Thyroid gland (tissue), 4 donors: ENCODE measurements around the gene OR1S1. TPM values are rescaled to one million over a fixed set of nuclear protein-coding genes. Genes with fewer than 3 reads are reported as not detected.

ENCODE experiments used
- DNase-seq, 2 donors: peaks; one replicate each; pipeline ENCODE4 v3.0.0-alpha.2; 2019
- H3K27ac ChIP-seq, 3 donors: fragments of 200-600 bp; sonication (generic); 1 replicate in 2 of 3; 2 replicates in 1 of 3; pipeline ENCODE4 v1.5.1; 2016 to 2019; ENCODE audit warnings: mild to moderate bottlenecking in 1 of 3, moderate library complexity in 1 of 3
- H3K27me3 ChIP-seq: fragments of 200-600 bp; sonication (generic); one replicate; pipeline ENCODE4 v1.5.1; 2019
- H3K36me3 ChIP-seq, 2 donors: fragments of 200-600 bp; sonication (generic); one replicate each; pipeline ENCODE4 v1.5.1; 2016 to 2019
- H3K4me1 ChIP-seq, 2 donors: fragments of 200-600 bp; sonication (generic); one replicate each; pipeline ENCODE4 v1.5.1; 2017 to 2019
- H3K4me3 ChIP-seq, 3 donors: fragments of 200-600 bp; sonication (generic); replicated peaks in 1 of 3; 1 replicate in 2 of 3; 2 replicates in 1 of 3; pipeline ENCODE4 v1.5.1; 2016; ENCODE audit warnings: mild to moderate bottlenecking in 1 of 3
- H3K9me3 ChIP-seq: fragments of 200-600 bp; sonication (generic); one replicate; pipeline ENCODE4 v1.5.1; 2017
- POLR2A ChIP-seq, 2 donors: fragments of 450-650 bp; IDR thresholded peaks; one replicate each; pipeline ENCODE4 v1.6.1; 2017; ENCODE audit warnings: antibody characterized with exemption in 2 of 2, mild to moderate bottlenecking in 2 of 2, moderate library complexity in 1 of 2
- WGBS, 2 donors: methylation state at CpG; one replicate each; pipeline ENCODE4 v1.1.5; 2017; 5-methylcytosine and 5-hydroxymethylcytosine counted together
- intact Hi-C: fragments of 100-400 bp; cut with DNase I; formaldehyde crosslinking; loops from one replicate; pipeline ENCODE4 v1.15.1; 2023
- total RNA-seq, 4 donors: library from RNA; depleted of rRNA; stranded (reverse); fragments of >200 nt; gene quantifications; one replicate each; pipeline ENCODE4 v1.2.3, GENCODE V29; 2016
- TF ChIP-seq, protein P1 (sequence below), 6 experiments: fragments of 200-600 bp in 3 of 6; fragments of 450-650 bp in 3 of 6; sonication (generic) in 3 of 6; IDR thresholded peaks; one replicate each; pipeline ENCODE4 v1.5.1; 2016 to 2019; ENCODE audit warnings: antibody characterized with exemption in 6 of 6, mild to moderate bottlenecking in 2 of 6, inconsistent platforms in 1 of 6, moderate library complexity in 1 of 6

Gene OR1S1
- total RNA-seq, 4 donors from 2014 or later, result not detected

DNA sequence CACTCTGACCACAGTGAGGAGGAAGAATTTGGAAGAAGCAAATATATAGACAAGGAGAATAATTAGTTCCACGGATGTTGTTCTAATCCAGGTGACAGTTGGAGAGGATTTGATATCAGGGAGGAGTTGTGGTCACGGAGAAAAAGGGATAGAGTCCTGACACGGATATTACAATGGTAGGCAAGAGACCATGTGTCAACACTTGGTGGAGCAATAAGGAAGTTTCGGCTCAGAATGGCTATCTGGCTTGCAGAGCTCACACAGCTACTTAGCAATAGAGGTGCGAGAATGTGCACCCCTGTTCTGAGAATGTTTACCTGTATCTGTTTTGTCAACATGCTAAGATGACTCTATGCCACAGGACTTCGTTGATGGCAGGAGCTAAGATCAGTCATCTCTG lies 34.1 kb upstream of the OR1S1 start:
- no peak for DNase-seq
- no peaks in the 10 kb centered on the region for H3K9me3 ChIP-seq
- no peaks in the 10 kb centered on the region for H3K27me3 ChIP-seq
- H3K36me3 ChIP-seq, result no peaks in the 10 kb centered on the region
- WGBS, 2 donors, result 84 to 86% methylated on average over 6 of the region's 6 CpGs
- no peak for TF ChIP-seq POLR2A (IDR thresholded peaks at IDR 0.05)
- TF ChIP-seq, protein P1, sequence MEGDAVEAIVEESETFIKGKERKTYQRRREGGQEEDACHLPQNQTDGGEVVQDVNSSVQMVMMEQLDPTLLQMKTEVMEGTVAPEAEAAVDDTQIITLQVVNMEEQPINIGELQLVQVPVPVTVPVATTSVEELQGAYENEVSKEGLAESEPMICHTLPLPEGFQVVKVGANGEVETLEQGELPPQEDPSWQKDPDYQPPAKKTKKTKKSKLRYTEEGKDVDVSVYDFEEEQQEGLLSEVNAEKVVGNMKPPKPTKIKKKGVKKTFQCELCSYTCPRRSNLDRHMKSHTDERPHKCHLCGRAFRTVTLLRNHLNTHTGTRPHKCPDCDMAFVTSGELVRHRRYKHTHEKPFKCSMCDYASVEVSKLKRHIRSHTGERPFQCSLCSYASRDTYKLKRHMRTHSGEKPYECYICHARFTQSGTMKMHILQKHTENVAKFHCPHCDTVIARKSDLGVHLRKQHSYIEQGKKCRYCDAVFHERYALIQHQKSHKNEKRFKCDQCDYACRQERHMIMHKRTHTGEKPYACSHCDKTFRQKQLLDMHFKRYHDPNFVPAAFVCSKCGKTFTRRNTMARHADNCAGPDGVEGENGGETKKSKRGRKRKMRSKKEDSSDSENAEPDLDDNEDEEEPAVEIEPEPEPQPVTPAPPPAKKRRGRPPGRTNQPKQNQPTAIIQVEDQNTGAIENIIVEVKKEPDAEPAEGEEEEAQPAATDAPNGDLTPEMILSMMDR (IDR thresholded peaks at IDR 0.05), result no peak
- H3K4me1 ChIP-seq, result no peaks in the 10 kb centered on the region
- intact Hi-C loops, result no loop called here
- no peak overlapping the region for H3K27ac ChIP-seq
- H3K4me3 ChIP-seq, result no peak overlapping the region

DNA sequence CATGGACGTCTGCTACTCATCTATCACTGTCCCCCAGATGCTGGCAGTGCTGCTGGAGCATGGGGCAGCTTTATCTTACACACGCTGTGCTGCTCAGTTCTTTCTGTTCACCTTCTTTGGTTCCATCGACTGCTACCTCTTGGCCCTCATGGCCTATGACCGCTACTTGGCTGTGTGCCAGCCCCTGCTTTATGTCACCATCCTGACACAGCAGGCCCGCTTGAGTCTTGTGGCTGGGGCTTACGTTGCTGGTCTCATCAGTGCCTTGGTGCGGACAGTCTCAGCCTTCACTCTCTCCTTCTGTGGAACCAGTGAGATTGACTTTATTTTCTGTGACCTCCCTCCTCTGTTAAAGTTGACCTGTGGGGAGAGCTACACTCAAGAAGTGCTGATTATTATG lies 32.9 kb upstream of the OR1S1 start:
- TF ChIP-seq, protein P1 (IDR thresholded peaks at IDR 0.05), result no peak
- no peak for TF ChIP-seq POLR2A (IDR thresholded peaks at IDR 0.05)
- no peaks in the 10 kb centered on the region for H3K36me3 ChIP-seq
- 72 to 73% methylated on average over 7 of the region's 7 CpGs for WGBS, 2 donors
- no peak for DNase-seq
- intact Hi-C loops, result no loop called here
- H3K27me3 ChIP-seq, result no peaks in the 10 kb centered on the region
- no peak overlapping the region for H3K4me3 ChIP-seq
- no peaks in the 10 kb centered on the region for H3K9me3 ChIP-seq
- no peak overlapping the region for H3K27ac ChIP-seq
- no peaks in the 10 kb centered on the region for H3K4me1 ChIP-seq

DNA sequence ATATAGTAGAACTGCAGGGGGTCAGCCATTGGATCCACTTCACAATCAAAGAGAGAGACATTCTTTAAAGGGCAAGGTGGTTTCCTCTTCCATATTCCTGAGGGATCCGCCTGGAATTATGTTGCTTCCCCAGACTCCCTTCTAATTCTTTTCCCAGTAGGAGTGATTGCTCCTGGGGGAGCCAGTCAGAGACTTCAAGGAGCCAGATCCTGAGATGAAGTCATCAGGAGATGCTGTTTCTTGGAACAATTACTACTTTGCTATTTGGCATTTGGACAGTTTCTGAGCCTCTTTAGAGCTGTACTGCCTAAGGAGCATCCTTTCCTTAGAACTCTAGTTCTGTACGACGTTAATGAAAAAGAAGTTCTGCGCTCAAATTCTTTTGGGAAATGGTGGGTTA lies 25.6 kb upstream of the OR1S1 start:
- intact Hi-C loops, result no loop called here
- Histone ChIP-seq H3K4me3 (no peak overlapping the region), H3K27me3 (no peaks in the 10 kb centered on the region), H3K4me1 (no peaks in the 10 kb centered on the region), H3K27ac (no peak overlapping the region), H3K36me3 (no peaks in the 10 kb centered on the region), H3K9me3 (no peaks in the 10 kb centered on the region)
- no peak for DNase-seq
- no peak for TF ChIP-seq POLR2A (IDR thresholded peaks at IDR 0.05)
- TF ChIP-seq, protein P1 (IDR thresholded peaks at IDR 0.05), result no peak
- 85 to 90% methylated on average over 4 of the region's 4 CpGs for WGBS, 2 donors

DNA sequence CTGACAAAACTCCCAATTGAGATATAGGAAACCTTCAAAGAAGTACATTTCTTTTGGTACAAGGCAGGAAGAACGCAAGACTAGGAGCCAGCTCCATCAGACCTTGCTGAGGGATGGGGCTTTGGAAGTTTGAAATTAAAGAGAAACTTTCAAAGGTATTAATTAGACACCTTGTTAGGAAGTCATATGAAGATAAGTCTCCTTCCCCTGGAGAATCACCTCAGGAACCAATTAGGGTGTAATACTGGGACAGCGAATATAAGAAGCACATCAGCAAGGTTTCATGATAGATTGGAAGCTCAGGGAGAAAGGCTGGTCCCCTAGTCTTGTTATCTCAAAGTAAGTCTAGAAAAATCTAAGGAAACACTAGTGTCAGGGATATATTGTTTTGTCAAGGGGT lies 23.8 kb upstream of the OR1S1 start, which contains the start of gene OR9Q2:
OR9Q2 (plus strand) TSS at position 301 of the 400 bp plus-strand sequence. CDS start 1,421 bp downstream, outside the sequence.
- no peak within 1 kb of the TSS for H3K27ac ChIP-seq
- H3K4me1 ChIP-seq, result no peaks in the 10 kb centered on the region
- TF ChIP-seq, protein P1 (IDR thresholded peaks at IDR 0.05), result no peak
- no peak for TF ChIP-seq POLR2A (IDR thresholded peaks at IDR 0.05)
- H3K4me3 ChIP-seq, result no peak within 1 kb of the TSS
- no peaks in the 10 kb centered on the region for H3K36me3 ChIP-seq
- 87% methylated on average over 2 of the region's 2 CpGs for WGBS, 2 donors
- H3K27me3 ChIP-seq, result no peaks in the 10 kb centered on the region
- intact Hi-C loops, result no loop called here
- H3K9me3 ChIP-seq, result no peaks in the 10 kb centered on the region
- no peak for DNase-seq

DNA sequence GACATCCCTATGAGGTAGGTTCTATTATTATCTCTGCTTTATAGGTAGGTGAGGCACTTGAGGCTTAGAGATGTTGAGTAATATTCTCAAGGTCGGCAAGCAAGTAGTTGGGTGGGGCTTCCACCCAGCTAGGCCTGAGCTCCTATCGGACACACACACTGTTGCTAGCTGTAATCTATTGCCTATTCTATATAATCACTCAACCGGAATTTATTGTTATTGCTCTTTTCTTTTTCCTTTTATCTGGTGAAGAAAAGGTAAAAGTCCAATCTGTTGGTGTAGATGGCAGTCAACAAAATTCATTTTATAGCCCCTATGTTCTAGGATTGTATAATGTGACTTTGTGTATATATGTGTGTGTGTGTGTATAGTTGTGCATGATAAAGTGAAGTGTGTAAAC lies 20.3 kb upstream of the OR1S1 start:
- Histone ChIP-seq H3K4me3 (no peak overlapping the region), H3K4me1 (no peaks in the 10 kb centered on the region), H3K27me3 (no peaks in the 10 kb centered on the region), H3K27ac (no peak overlapping the region), H3K9me3 (no peaks in the 10 kb centered on the region), H3K36me3 (no peaks in the 10 kb centered on the region)
- DNase-seq, result no peak
- WGBS, 2 donors, result 74 to 78% methylated on average over 3 of the region's 3 CpGs
- intact Hi-C loops, result no loop called here
- no peak for TF ChIP-seq POLR2A (IDR thresholded peaks at IDR 0.05)
- TF ChIP-seq, protein P1 (IDR thresholded peaks at IDR 0.05), result no peak
